ENCODE results near the gene VSIG4.

DNA sequence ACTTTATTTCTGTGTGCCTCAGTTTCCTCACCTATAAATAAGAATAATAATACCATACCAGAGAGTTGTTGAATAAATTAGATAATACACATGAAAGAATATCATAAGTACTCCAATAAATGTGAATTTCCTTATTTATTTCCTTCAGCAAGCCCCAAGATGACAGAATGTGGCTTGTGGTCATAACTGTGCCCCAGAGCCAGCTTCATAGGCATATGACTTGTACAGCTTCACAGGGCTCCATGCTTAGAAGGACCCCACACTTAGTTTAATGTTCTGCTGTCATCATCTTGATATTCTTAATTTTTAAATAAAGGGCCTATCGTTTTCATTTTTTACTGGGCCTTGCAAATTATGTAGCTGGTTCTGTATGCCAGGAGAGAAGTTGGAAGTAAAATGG, 25.3 kb downstream of the VSIG4 start:
- no peak for TF ChIP-seq EZH2phosphoT487 (IDR thresholded peaks at IDR 0.05; ENCODE audit: borderline replicate concordance)
- TF ChIP-seq, protein P1, sequence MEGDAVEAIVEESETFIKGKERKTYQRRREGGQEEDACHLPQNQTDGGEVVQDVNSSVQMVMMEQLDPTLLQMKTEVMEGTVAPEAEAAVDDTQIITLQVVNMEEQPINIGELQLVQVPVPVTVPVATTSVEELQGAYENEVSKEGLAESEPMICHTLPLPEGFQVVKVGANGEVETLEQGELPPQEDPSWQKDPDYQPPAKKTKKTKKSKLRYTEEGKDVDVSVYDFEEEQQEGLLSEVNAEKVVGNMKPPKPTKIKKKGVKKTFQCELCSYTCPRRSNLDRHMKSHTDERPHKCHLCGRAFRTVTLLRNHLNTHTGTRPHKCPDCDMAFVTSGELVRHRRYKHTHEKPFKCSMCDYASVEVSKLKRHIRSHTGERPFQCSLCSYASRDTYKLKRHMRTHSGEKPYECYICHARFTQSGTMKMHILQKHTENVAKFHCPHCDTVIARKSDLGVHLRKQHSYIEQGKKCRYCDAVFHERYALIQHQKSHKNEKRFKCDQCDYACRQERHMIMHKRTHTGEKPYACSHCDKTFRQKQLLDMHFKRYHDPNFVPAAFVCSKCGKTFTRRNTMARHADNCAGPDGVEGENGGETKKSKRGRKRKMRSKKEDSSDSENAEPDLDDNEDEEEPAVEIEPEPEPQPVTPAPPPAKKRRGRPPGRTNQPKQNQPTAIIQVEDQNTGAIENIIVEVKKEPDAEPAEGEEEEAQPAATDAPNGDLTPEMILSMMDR (conservative IDR thresholded peaks at IDR 0.05; ENCODE audit: low read length), result no peak

Measured in Loucy (cell line).